Liver (tissue), 9 donors: ENCODE measurements around the gene TMEM204. TPM values are rescaled to one million over a fixed set of nuclear protein-coding genes. Genes with fewer than 3 reads are reported as not detected.

Experiments used
- DNase-seq: peaks from one replicate; pipeline ENCODE4 v3.0.0-alpha.2; 2017; ENCODE audit warnings: low spot score
- H3K27ac ChIP-seq, 2 donors: one replicate each; pipeline ENCODE4 v1.7.0; 2013; ENCODE audit warnings: inconsistent platforms in 2 of 2, low read length in 2 of 2, control low read depth in 1 of 2, low read depth in 1 of 2, mild to moderate bottlenecking in 1 of 2
- H3K27me3 ChIP-seq, 4 donors: one replicate each; pipeline versions ENCODE4 v1.6.1 to v1.7.0; 2013; ENCODE audit warnings: low read length in 3 of 4, inconsistent platforms in 1 of 4, mild to moderate bottlenecking in 1 of 4, moderate library complexity in 1 of 4; ENCODE audit not compliant: control insufficient read depth in 4 of 4, insufficient read depth in 4 of 4
- H3K36me3 ChIP-seq, 4 donors: one replicate each; pipeline versions ENCODE4 v1.6.1 to v1.7.0; 2013; ENCODE audit warnings: low read length in 3 of 4, mild to moderate bottlenecking in 3 of 4, low read depth in 1 of 4, moderate library complexity in 1 of 4; ENCODE audit not compliant: control insufficient read depth in 4 of 4, insufficient read depth in 3 of 4
- H3K4me1 ChIP-seq, 4 donors: one replicate each; pipeline versions ENCODE4 v1.6.1 to v1.7.0; 2013; ENCODE audit warnings: low read length in 3 of 4, mild to moderate bottlenecking in 3 of 4, moderate library complexity in 1 of 4; ENCODE audit not compliant: control insufficient read depth in 4 of 4, insufficient read depth in 4 of 4
- H3K4me3 ChIP-seq, 3 donors: one replicate each; pipeline versions ENCODE4 v1.6.1 to v1.7.0; 2013; ENCODE audit warnings: low read length in 3 of 3, control low read depth in 1 of 3, low read depth in 1 of 3, mild to moderate bottlenecking in 1 of 3
- H3K9ac ChIP-seq, 2 donors: one replicate each; pipeline ENCODE4 v1.7.0; 2013; ENCODE audit warnings: low read length in 2 of 2, mild to moderate bottlenecking in 2 of 2, moderate library complexity in 2 of 2, control low read depth in 1 of 2, low read depth in 1 of 2
- H3K9me3 ChIP-seq, 4 donors: one replicate each; pipeline versions ENCODE4 v1.6.1 to v1.7.0; 2013; ENCODE audit warnings: low read length in 3 of 4; ENCODE audit not compliant: control insufficient read depth in 4 of 4
- FOXA1 ChIP-seq: IDR thresholded peaks from 2 replicates; pipeline ENCODE4 v1.6.1; 2016; ENCODE audit warnings: antibody characterized with exemption
- FOXA2 ChIP-seq: IDR thresholded peaks from 2 replicates; pipeline ENCODE4 v1.6.1; 2016; ENCODE audit warnings: antibody characterized with exemption
- GABPA ChIP-seq, 2 donors: IDR thresholded peaks in 1 of 2; conservative IDR thresholded peaks in 1 of 2; 2 replicates each; pipeline ENCODE4 v1.6.1; 2016; ENCODE audit warnings: antibody characterized with exemption in 2 of 2, mild to moderate bottlenecking in 1 of 2, moderate library complexity in 1 of 2
- HNF4A ChIP-seq, 2 donors: conservative IDR thresholded peaks; 2 replicates each; pipeline ENCODE4 v1.6.1; 2016; ENCODE audit warnings: antibody characterized with exemption in 2 of 2, mild to moderate bottlenecking in 2 of 2
- HNF4G ChIP-seq: IDR thresholded peaks from 2 replicates; pipeline ENCODE4 v1.6.1; 2016; ENCODE audit warnings: antibody characterized with exemption
- JUND ChIP-seq, 2 donors: IDR thresholded peaks; 2 replicates each; pipeline ENCODE4 v1.6.1; 2016; ENCODE audit warnings: antibody characterized with exemption in 2 of 2
- NR2F2 ChIP-seq: IDR thresholded peaks from 2 replicates; pipeline ENCODE4 v1.6.1; 2016; ENCODE audit warnings: antibody characterized with exemption
- RAD21 ChIP-seq, 2 donors: IDR thresholded peaks; 2 replicates each; pipeline ENCODE4 v1.6.1; 2016; ENCODE audit warnings: antibody characterized with exemption in 2 of 2, mild to moderate bottlenecking in 2 of 2
- RXRA ChIP-seq, 2 donors: IDR thresholded peaks; 2 replicates each; pipeline ENCODE4 v1.6.1; 2017 to 2018; ENCODE audit warnings: antibody characterized with exemption in 2 of 2, mild to moderate bottlenecking in 1 of 2
- SP1 ChIP-seq: IDR thresholded peaks from 2 replicates; pipeline ENCODE4 v1.6.1; 2018; ENCODE audit warnings: antibody characterized with exemption, mild to moderate bottlenecking
- TAF1 ChIP-seq: conservative IDR thresholded peaks from 2 replicates; pipeline ENCODE4 v1.6.1; 2016; ENCODE audit warnings: antibody characterized with exemption, mild to moderate bottlenecking
- YY1 ChIP-seq: IDR thresholded peaks from 2 replicates; pipeline ENCODE4 v1.6.1; 2016; ENCODE audit warnings: antibody characterized with exemption, mild to moderate bottlenecking
- WGBS: extraction: QIAGEN DNeasy Blood & Tissue Kit; methylation state at CpG from one replicate; pipeline ENCODE4 v1.1.7; 2013; 5-methylcytosine and 5-hydroxymethylcytosine counted together
- polyA plus RNA-seq, 2 donors: library from polyadenylated mRNA; stranded (reverse) in 1 of 2; unstranded in 1 of 2; fragments of 200-250 nt in 1 of 2; fragments of >200 nt in 1 of 2; fragmentation: Nextera tagmentation in 1 of 2; extraction: Ambion mirVana in 1 of 2; gene quantifications; one replicate each; pipeline versions ENCODE4 v1.2.1 to v1.2.3, GENCODE V29; 2013 to 2015
- total RNA-seq, 2 donors: library from RNA; depleted of rRNA; stranded (reverse); fragments of >200 nt; gene quantifications; one replicate each; pipeline ENCODE4 v1.2.3, GENCODE V29; 2014
- TF ChIP-seq, protein P1 (sequence below): IDR thresholded peaks from 2 replicates; pipeline ENCODE4 v1.6.1; 2016; ENCODE audit warnings: antibody characterized with exemption, mild to moderate bottlenecking
- TF ChIP-seq, protein P2 (sequence below): IDR thresholded peaks from 2 replicates; pipeline ENCODE4 v1.6.1; 2016; ENCODE audit warnings: antibody characterized with exemption
- TF ChIP-seq, protein P3 (sequence below): IDR thresholded peaks from 2 replicates; pipeline ENCODE4 v1.6.1; 2016; ENCODE audit warnings: antibody characterized with exemption
- TF ChIP-seq, protein P4 (sequence below): IDR thresholded peaks from 2 replicates; pipeline ENCODE4 v1.6.1; 2016; ENCODE audit warnings: antibody characterized with exemption
- TF ChIP-seq, protein P5 (sequence below): fragments of 150-350 bp; IDR thresholded peaks from 2 replicates; pipeline ENCODE4 v1.5.1; 2017; ENCODE audit warnings: improper control_type of control experiment, low read depth, low read length; ENCODE audit not compliant: missing input control
- donor health status: healthy.
- donor health status: healthy.
- donor health status: healthy.
- donor health status: healthy.
- donor health status: healthy.

Gene TMEM204
- total and polyA plus RNA-seq, 4 donors, result 3.5 to 14.4 (median 10.7) TPM

DNA sequence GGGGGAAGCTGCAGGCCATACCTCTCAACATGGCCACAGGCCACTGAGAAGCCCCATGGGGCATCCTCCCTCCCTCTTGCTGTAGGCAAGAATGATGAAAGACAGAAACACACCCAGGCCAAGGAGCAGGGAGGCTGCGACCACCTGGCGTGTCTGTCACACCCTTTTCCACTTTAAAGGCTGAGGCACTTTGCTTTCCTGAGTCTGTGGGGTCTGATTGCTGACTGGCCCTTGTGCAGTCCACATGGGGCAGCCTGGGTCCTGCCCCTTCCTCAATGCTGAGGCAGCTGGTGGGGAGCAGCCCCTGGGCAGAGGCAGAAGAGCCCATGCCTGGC lies 8.7 kb downstream of the TMEM204 start:
- Histone ChIP-seq H3K4me1 (peaks cover 2 to 30% (median 9%) of the 10 kb centered on the region in 4 donors), H3K36me3 (no peaks in the 10 kb centered on the region), H3K27ac (peak overlapping the region in 1 of 2 donors; percentile 61), H3K9ac (no peak overlapping the region), H3K9me3 (no peaks in the 10 kb centered on the region), H3K4me3 (no peak overlapping the region), H3K27me3 (no peaks in the 10 kb centered on the region)
- DNase-seq, result no peak
- TF ChIP-seq NR2F2 (no peak), FOXA2 (no peak), FOXA1 (no peak), RAD21 (IDR thresholded peaks at IDR 0.05) (no peak), RXRA (IDR thresholded peaks at IDR 0.05) (no peak), SP1 (no peak), TAF1 (no peak), GABPA (IDR thresholded peaks at IDR 0.05 in 1 of 2, conservative IDR thresholded peaks at IDR 0.05 in 1 of 2) (no peak), HNF4G (no peak), YY1 (no peak), JUND (IDR thresholded peaks at IDR 0.05) (no peak), HNF4A (conservative IDR thresholded peaks at IDR 0.05) (no peak)
- TF ChIP-seq, protein P1, sequence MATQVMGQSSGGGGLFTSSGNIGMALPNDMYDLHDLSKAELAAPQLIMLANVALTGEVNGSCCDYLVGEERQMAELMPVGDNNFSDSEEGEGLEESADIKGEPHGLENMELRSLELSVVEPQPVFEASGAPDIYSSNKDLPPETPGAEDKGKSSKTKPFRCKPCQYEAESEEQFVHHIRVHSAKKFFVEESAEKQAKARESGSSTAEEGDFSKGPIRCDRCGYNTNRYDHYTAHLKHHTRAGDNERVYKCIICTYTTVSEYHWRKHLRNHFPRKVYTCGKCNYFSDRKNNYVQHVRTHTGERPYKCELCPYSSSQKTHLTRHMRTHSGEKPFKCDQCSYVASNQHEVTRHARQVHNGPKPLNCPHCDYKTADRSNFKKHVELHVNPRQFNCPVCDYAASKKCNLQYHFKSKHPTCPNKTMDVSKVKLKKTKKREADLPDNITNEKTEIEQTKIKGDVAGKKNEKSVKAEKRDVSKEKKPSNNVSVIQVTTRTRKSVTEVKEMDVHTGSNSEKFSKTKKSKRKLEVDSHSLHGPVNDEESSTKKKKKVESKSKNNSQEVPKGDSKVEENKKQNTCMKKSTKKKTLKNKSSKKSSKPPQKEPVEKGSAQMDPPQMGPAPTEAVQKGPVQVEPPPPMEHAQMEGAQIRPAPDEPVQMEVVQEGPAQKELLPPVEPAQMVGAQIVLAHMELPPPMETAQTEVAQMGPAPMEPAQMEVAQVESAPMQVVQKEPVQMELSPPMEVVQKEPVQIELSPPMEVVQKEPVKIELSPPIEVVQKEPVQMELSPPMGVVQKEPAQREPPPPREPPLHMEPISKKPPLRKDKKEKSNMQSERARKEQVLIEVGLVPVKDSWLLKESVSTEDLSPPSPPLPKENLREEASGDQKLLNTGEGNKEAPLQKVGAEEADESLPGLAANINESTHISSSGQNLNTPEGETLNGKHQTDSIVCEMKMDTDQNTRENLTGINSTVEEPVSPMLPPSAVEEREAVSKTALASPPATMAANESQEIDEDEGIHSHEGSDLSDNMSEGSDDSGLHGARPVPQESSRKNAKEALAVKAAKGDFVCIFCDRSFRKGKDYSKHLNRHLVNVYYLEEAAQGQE, result no peak
- TF ChIP-seq, protein P2, sequence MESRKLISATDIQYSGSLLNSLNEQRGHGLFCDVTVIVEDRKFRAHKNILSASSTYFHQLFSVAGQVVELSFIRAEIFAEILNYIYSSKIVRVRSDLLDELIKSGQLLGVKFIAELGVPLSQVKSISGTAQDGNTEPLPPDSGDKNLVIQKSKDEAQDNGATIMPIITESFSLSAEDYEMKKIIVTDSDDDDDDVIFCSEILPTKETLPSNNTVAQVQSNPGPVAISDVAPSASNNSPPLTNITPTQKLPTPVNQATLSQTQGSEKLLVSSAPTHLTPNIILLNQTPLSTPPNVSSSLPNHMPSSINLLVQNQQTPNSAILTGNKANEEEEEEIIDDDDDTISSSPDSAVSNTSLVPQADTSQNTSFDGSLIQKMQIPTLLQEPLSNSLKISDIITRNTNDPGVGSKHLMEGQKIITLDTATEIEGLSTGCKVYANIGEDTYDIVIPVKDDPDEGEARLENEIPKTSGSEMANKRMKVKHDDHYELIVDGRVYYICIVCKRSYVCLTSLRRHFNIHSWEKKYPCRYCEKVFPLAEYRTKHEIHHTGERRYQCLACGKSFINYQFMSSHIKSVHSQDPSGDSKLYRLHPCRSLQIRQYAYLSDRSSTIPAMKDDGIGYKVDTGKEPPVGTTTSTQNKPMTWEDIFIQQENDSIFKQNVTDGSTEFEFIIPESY, result no peak
- TF ChIP-seq, protein P3, sequence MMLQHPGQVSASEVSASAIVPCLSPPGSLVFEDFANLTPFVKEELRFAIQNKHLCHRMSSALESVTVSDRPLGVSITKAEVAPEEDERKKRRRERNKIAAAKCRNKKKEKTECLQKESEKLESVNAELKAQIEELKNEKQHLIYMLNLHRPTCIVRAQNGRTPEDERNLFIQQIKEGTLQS, result no peak
- TF ChIP-seq, protein P4, sequence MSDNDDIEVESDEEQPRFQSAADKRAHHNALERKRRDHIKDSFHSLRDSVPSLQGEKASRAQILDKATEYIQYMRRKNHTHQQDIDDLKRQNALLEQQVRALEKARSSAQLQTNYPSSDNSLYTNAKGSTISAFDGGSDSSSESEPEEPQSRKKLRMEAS, result no peak
- TF ChIP-seq, protein P5, sequence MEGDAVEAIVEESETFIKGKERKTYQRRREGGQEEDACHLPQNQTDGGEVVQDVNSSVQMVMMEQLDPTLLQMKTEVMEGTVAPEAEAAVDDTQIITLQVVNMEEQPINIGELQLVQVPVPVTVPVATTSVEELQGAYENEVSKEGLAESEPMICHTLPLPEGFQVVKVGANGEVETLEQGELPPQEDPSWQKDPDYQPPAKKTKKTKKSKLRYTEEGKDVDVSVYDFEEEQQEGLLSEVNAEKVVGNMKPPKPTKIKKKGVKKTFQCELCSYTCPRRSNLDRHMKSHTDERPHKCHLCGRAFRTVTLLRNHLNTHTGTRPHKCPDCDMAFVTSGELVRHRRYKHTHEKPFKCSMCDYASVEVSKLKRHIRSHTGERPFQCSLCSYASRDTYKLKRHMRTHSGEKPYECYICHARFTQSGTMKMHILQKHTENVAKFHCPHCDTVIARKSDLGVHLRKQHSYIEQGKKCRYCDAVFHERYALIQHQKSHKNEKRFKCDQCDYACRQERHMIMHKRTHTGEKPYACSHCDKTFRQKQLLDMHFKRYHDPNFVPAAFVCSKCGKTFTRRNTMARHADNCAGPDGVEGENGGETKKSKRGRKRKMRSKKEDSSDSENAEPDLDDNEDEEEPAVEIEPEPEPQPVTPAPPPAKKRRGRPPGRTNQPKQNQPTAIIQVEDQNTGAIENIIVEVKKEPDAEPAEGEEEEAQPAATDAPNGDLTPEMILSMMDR, result no peak
- 83% methylated on average over 2 of the region's 2 CpGs for WGBS

DNA sequence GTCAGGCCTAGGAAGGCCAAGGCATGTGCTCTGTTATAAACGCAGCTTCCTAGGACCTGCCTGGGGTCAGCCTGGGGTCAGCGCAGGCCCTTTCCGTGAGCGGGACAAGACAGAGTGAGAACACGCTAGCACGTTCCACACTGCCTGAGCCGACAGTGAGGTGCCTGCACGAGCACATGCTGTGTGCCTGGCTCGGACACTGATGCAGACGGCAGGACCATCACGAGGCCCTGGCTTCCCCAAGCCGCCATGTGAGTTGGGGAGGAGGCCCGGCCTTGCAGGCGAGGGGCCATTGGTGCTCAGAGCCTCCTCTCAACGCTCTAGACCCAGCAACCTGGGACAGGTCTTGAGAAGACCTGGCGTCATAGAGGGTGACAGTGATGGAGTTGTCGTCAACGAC lies 9.1 kb downstream of the TMEM204 start:
- H3K4me1 ChIP-seq, result peaks cover 2 to 30% (median 9%) of the 10 kb centered on the region in 4 donors
- peak overlapping the region in 1 of 2 donors; percentile 61 for H3K27ac ChIP-seq
- no peaks in the 10 kb centered on the region for H3K36me3 ChIP-seq
- TF ChIP-seq JUND (IDR thresholded peaks at IDR 0.05) (no peak), GABPA (IDR thresholded peaks at IDR 0.05 in 1 of 2, conservative IDR thresholded peaks at IDR 0.05 in 1 of 2) (no peak), SP1 (no peak), RXRA (IDR thresholded peaks at IDR 0.05) (no peak), HNF4A (conservative IDR thresholded peaks at IDR 0.05) (no peak), TAF1 (no peak), RAD21 (IDR thresholded peaks at IDR 0.05) (no peak)
- TF ChIP-seq, protein P1, result no peak
- TF ChIP-seq, protein P3, result no peak
- TF ChIP-seq, protein P2, result no peak
- TF ChIP-seq, protein P4, result no peak

More for the DNA sequence above, 9.1 kb downstream of the TMEM204 start:
- no peak for DNase-seq
- 90% methylated on average over 18 of the region's 18 CpGs for WGBS
- Histone ChIP-seq H3K4me3 (no peak overlapping the region), H3K9me3 (no peaks in the 10 kb centered on the region), H3K9ac (no peak overlapping the region), H3K27me3 (no peaks in the 10 kb centered on the region)
